GM19468 (cell line): Measurements from ENCODE around the gene USP34.

Experiments used
- ATAC-seq: cut with Tn5 transposase; IDR thresholded peaks from one replicate; pipeline ENCODE4 v1.9.1; 2021; ENCODE audit warnings: mild to moderate bottlenecking, moderate library complexity, moderate number of reproducible peaks; ENCODE audit not compliant: unreplicated experiment; ENCODE audit errors: extremely low read depth

The USP34 gene

GRCh38 chr2:61377046-61377445 lies 93.8 kb downstream of the USP34 start:
- no peak for ATAC-seq

- ATAC-seq = no peak
These were observed 94.7 kb downstream of the USP34 start for GRCh38 chr2:61376211-61376610.

DNA sequence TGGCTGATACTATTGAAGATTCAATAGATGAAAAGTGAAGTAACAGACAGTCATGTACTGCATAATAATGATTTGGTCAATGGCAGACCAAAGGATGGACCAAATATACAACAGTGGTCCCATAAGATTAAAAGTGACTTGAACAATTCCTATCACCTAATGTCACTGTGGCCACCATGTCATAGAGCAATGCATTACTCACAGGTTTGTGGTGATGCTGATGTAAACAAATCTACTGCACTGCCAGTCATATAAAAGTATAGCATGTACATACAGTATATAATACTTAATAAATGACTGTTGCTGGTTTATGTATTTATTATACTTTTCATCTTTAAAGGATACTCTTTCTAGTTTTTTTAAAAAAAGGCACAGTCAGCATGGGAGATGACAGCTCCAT lies 99.9 kb downstream of the USP34 start:
- no peak for ATAC-seq

GRCh38 chr2:61368687-61369665 lies 101.9 kb downstream of the USP34 start:
- no peak for ATAC-seq

DNA sequence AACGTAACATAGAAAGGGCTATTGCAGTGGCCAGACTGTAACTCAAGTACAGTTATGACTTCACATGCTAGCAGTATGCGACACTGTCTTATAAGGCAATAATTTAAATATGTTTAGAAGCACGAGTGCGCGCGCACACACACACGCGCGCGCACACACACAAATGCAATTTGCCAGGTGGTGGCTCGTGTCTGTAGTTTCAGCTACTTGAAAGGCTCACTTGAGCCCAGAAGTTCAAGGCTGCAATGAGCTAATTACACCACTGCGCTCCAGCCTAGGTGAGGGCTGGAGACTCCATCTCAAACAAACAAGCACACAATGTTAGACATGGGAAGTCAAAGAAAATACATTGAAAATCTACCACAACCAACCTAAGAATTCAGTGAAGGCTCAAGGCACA lies 103.7 kb downstream of the USP34 start:
- no peak for ATAC-seq

DNA sequence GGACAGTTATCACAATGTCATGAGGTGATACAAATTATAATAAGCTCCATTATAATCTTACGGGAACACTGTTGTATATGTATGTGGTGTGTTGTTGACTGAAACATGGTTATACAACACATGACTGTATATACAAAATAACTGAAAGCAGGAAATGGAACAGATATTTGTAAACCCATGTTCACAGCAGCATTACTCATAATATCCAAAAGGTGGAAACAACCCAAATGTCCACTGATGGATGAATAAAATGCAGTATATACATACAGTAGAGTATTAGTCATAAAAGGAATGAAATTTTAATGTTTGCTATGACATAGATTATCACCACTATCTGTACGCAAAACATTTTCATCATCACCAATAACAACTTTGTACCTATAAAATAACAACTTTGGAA lies 107.3 kb downstream of the USP34 start:
- no peak for ATAC-seq

- ATAC-seq = no peak
These were observed 108.0 kb downstream of the USP34 start for GRCh38 chr2:61362873-61363272.

DNA sequence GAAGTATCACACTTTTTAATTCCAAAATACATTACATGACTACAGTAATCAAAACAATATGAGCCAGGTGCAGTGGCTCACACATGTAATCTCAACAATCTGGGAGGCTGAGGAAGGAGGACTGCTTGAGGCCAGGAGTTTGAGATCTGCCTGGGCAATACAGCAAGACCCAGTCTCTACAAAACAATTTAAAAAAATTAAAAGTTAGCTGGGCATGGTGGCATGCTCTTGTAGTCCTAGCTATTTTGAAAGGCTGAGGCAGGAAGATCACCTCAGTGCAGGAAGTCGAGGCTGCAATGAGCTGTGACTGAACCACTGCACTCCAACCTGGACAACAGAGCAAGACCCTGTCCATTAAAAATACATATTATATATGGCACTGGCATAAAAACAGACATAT lies 109.8 kb downstream of the USP34 start:
- no peak for ATAC-seq

DNA sequence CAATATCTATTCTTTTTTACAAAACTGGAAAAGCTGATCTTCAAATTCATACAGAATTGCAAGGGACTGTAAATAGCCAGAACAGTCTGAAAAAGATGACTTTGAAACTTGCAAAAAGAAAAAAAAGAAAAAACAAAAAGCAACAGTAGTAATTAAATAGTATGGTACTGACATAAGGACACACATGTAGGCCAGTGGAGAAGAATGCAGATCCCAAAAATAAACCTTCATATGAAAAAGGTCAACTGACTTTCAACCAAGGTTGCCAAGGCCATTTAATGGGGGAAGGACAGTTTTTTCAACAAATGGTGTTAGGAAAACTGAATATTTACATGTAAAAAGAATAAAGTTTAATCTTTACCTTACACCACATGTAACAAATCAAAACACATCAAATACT lies 111.8 kb downstream of the USP34 start:
- no peak for ATAC-seq

GRCh38 chr2:61357681-61358080 lies 113.2 kb downstream of the USP34 start:
- no peak for ATAC-seq

- no peak for ATAC-seq
These were observed 113.9 kb downstream of the USP34 start for GRCh38 chr2:61356958-61357350.

- no peak for ATAC-seq
These were observed 114.5 kb downstream of the USP34 start for GRCh38 chr2:61356261-61356957.

GRCh38 chr2:61354543-61355197 lies 116.2 kb downstream of the USP34 start:
- ATAC-seq = no peak

GRCh38 chr2:61353909-61354308 lies 117.0 kb downstream of the USP34 start:
- no peak for ATAC-seq

GRCh38 chr2:61350777-61351176 lies 120.1 kb downstream of the USP34 start:
- no peak for ATAC-seq

GRCh38 chr2:61343141-61343540 lies 127.7 kb downstream of the USP34 start:
- no peak for ATAC-seq

- ATAC-seq = no peak
These were observed 130.6 kb downstream of the USP34 start for GRCh38 chr2:61340242-61340641.

DNA sequence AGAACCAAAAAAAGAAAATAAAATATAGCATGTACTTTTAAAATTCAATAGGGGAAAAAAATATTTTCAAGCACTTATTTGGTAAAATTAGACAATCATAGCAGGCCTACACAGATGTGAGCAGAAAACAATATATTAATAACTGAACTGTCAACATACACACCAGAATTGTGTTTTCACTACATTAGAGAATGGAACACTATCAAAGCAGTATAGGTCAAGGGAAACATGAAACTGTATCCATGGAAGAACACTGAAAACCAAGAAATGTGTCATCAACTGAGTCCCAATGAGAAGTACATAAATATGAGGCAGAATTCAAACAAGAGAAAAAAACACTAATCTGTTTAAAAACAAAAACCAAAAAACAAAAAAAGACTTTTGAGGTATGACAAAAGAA lies 132.4 kb downstream of the USP34 start:
- ATAC-seq = no peak

GRCh38 chr2:61335187-61335586 lies 135.7 kb downstream of the USP34 start:
- ATAC-seq = no peak

DNA sequence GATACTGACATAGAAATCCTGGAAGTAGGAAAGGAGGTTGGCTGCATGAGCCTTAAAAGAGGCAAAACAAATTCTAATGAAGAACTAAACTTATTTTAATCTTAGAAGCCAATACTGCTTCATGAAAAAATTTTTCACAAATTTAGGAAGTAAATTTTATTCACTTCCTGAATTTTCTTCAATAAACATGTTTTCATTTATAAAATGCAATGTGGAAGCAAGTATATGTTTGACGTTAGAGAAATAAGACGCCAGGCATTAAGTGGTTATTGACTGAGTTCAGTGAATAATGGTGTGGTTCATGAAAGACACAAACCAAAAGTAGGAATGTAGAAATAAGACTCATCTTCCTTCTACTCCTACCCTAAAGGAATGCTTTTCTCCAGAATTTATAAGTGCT lies 136.4 kb downstream of the USP34 start:
- no peak for ATAC-seq

DNA sequence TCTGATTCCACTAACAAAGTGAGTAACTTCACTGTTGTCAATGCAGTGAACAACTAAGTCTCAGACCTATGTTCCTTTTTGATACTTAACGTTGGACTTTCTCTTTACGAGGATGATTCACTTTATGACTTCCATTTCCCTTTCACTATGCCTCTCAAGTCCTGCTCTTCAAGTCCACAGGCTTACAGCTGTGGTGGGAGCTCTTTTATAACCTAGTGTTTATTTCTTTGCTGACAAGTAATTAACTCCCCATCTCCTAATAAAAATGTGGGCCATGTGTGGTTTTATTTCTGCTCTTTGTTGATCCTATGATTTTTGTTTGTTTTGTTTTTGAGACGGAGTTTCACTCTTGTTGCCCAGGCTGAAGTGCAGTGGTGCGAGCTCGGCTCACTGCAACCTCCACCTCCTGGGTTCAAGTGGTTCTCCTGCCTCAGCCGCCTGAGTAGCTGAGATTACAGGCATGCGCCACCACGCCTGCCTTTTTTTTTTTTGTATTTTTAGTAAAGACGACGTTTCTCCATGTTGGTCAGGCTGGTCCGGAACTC lies 142.1 kb downstream of the USP34 start:
- no peak for ATAC-seq
